Aorta (tissue), 5 donors: Measurements from ENCODE around the gene NIP7. TPM values are rescaled to one million over a fixed set of nuclear protein-coding genes. Genes with fewer than 3 reads are reported as not detected.
"Not testable (repeated sequence)": the region's sequence is repeated elsewhere in the genome, so short reads cannot be mapped to it uniquely, and the experiment has no call there.

Source experiments
- ATAC-seq: fragments of 200-7000 bp; cut with Tn5 transposase; one replicate; pipeline ENCODE4 v1.9.1; 2022; ENCODE audit warnings: moderate library complexity; ENCODE audit not compliant: low FRiP score
- DNase-seq, 2 donors: peaks; one replicate each; pipeline ENCODE4 v3.0.0-alpha.2; 2020
- H3K27ac ChIP-seq, 2 donors: one replicate each; pipeline ENCODE4 v1.5.1; 2013; ENCODE audit warnings: low read length in 2 of 2, mild to moderate bottlenecking in 2 of 2, moderate library complexity in 2 of 2, control low read depth in 1 of 2, inconsistent platforms in 1 of 2, low read depth in 1 of 2
- H3K27me3 ChIP-seq, 2 donors: one replicate each; pipeline ENCODE4 v1.6.1; 2013; ENCODE audit warnings: control low read depth in 1 of 2, low read length in 1 of 2, mild to moderate bottlenecking in 1 of 2, moderate library complexity in 1 of 2; ENCODE audit not compliant: insufficient read depth in 2 of 2, control insufficient read depth in 1 of 2
- H3K36me3 ChIP-seq, 2 donors: one replicate each; pipeline ENCODE4 v1.6.1; 2013; ENCODE audit warnings: control low read depth in 1 of 2, low read length in 1 of 2, mild to moderate bottlenecking in 1 of 2; ENCODE audit not compliant: insufficient read depth in 2 of 2, control insufficient read depth in 1 of 2
- H3K4me1 ChIP-seq, 2 donors: one replicate each; pipeline ENCODE4 v1.6.1; 2013; ENCODE audit warnings: low read length in 2 of 2, control low read depth in 1 of 2, mild to moderate bottlenecking in 1 of 2, moderate library complexity in 1 of 2; ENCODE audit not compliant: insufficient read depth in 2 of 2, control insufficient read depth in 1 of 2
- H3K4me3 ChIP-seq, 2 donors: one replicate each; pipeline ENCODE4 v1.5.1; 2013; ENCODE audit warnings: low read length in 2 of 2, control low read depth in 1 of 2, mild to moderate bottlenecking in 1 of 2
- H3K9me3 ChIP-seq: one replicate; pipeline ENCODE4 v1.6.1; 2013; ENCODE audit warnings: mild to moderate bottlenecking, low read length; ENCODE audit not compliant: control insufficient read depth
- WGBS, 2 donors: extraction: QIAGEN DNeasy Blood & Tissue Kit; methylation state at CpG; one replicate each; pipeline ENCODE4 v1.1.7; 2013; 5-methylcytosine and 5-hydroxymethylcytosine counted together
- intact Hi-C, 2 donors: fragments of 100-400 bp; cut with DNase I; formaldehyde crosslinking; loops; one replicate each; pipeline versions ENCODE4 v1.14.2 to v1.15.0; 2022
- polyA plus RNA-seq, 2 donors: library from polyadenylated mRNA; stranded (reverse); fragments of 200-250 nt; gene quantifications; one replicate each; pipeline ENCODE4 v1.2.3, GENCODE V29; 2013
- total RNA-seq, 2 donors: library from RNA; stranded (reverse); fragmentation: NEBNext Ultra II Directional; extraction: Animal tissue kit (Norgen Biotek cat#: 25700); gene quantifications; one replicate each; pipeline ENCODE4 v1.2.1, GENCODE V29; 2021
- donor health status: healthy with polysubstance abuse.
- donor health status: Bipolar disorder and iron deficiency.
- donor health status: DM: no; HTN: no; CAD: no.
- donor health status: DM: no; HTN: no; CAD: no.
- donor health status: DM: yes; HTN: yes; CAD: no.

NIP7 gene
- total and polyA plus RNA-seq, 4 donors, result 7.1 to 21.3 (median 13.0) TPM

DNA sequence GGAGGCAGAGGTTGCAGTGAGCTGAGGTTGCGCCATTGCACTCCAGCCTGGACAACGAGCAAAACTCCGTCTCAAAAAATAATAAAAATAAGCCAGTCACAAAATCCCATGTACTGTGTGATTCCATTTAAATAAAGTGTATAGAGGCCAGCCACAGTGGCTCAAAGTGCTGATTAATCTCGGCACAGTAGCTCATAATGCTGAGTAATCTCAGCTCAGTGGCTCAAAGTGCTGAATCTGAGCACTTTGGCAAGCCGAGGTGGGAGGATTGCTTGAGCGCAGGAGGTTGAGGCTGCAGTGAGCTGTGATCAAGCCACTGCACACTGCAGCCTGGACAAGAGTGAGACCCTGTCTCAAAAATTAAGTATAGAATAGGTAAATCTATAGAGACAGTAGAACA is 7.1 kb downstream of the NIP7 start:
- DNase-seq, result no peak

DNA sequence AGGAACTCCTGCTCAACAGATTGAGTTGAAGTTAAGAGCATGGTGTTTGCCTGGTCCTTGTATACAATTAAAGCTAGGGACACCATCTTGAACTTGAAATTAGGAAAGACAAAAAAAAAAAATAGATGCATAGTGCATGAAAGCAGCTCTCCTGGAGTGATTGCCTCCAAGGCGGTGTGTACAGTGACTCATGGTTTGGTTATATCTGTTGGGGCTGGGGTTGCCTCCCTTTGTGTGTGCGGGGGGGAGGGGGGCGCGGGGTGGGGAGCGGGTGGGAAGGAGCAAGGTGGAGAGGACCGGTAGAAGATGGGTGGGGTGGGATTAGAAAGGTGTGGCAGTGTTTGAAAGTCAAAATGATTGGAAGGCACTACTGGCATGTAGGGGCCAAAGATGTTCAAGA is 8.7 kb downstream of the NIP7 start:
- Histone ChIP-seq H3K4me1 (no peaks in the 10 kb centered on the region), H3K27ac (no peak overlapping the region), H3K36me3 (peaks cover 2 to 5% of the 10 kb centered on the region in 2 donors), H3K27me3 (no peaks in the 10 kb centered on the region), H3K4me3 (no peak overlapping the region), H3K9me3 (no peaks in the 10 kb centered on the region)
- DNase-seq (no peak), ATAC-seq (no peak)
- 94 to 95% methylated on average over 6 of the region's 6 CpGs for WGBS, 2 donors
- intact Hi-C loops, result no loop called here

More for the DNA sequence above, 7.1 kb downstream of the NIP7 start:
- Histone ChIP-seq H3K27ac (no peak overlapping the region), H3K36me3 (peaks cover 2 to 5% of the 10 kb centered on the region in 2 donors), H3K4me3 (no peak overlapping the region), H3K27me3 (no peaks in the 10 kb centered on the region), H3K4me1 (no peaks in the 10 kb centered on the region), H3K9me3 (no peaks in the 10 kb centered on the region)
- ATAC-seq, result no peak
- intact Hi-C loops, result no loop called here
- WGBS, 2 donors, result 87% methylated on average over 6 of the region's 6 CpGs

GRCh38 chr16:69349536-69349935 is 10.0 kb downstream of the NIP7 start:
- no peak for DNase-seq
- 84 to 87% methylated on average over 10 of the region's 10 CpGs for WGBS, 2 donors
- Histone ChIP-seq H3K27ac (no peak overlapping the region), H3K4me1 (no peaks in the 10 kb centered on the region), H3K36me3 (peaks cover 0 to 3% of the 10 kb centered on the region in 2 donors), H3K27me3 (no peaks in the 10 kb centered on the region), H3K4me3 (no peak overlapping the region), H3K9me3 (no peaks in the 10 kb centered on the region)
- intact Hi-C loops, result no loop called here
- no peak for ATAC-seq

DNA sequence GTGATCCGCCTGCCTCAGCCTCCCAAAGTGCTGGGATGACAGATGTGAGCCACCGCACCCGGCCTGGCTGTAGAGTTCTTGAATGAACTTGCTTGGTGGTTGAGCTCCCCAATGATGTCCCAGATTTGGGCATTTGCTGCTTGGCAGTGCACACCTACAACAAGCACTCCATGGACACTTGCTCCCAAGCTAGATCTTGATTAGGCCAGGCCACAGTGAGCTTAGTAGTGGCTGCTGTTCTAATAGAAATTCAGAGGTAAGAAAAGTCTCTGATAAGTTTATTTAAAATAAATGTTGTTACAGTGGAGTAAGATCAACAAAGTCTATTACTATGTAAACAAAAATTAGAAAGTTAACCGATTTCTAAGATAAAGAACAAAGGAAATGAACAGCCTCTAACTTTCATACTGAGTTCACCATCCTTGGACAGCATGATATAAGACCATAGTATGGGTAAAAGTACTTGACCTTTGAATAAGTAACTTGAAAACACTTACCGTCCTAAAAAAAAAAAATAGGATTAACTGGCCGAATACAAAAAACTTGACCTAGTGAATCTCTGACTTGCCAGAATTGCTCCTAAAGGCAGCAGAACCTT is 11.1 kb downstream of the NIP7 start:
- DNase-seq (no peak), ATAC-seq (no peak)
- peaks cover 0 to 3% of the 10 kb centered on the region in 2 donors for H3K36me3 ChIP-seq
- H3K4me3 ChIP-seq, result no peak overlapping the region
- no peak overlapping the region for H3K27ac ChIP-seq
- intact Hi-C loops, result no loop called here
- WGBS, 2 donors, result 70 to 71% methylated on average over 6 of the region's 6 CpGs
- H3K27me3 ChIP-seq, result no peaks in the 10 kb centered on the region
- no peaks in the 10 kb centered on the region for H3K9me3 ChIP-seq
- no peaks in the 10 kb centered on the region for H3K4me1 ChIP-seq

DNA sequence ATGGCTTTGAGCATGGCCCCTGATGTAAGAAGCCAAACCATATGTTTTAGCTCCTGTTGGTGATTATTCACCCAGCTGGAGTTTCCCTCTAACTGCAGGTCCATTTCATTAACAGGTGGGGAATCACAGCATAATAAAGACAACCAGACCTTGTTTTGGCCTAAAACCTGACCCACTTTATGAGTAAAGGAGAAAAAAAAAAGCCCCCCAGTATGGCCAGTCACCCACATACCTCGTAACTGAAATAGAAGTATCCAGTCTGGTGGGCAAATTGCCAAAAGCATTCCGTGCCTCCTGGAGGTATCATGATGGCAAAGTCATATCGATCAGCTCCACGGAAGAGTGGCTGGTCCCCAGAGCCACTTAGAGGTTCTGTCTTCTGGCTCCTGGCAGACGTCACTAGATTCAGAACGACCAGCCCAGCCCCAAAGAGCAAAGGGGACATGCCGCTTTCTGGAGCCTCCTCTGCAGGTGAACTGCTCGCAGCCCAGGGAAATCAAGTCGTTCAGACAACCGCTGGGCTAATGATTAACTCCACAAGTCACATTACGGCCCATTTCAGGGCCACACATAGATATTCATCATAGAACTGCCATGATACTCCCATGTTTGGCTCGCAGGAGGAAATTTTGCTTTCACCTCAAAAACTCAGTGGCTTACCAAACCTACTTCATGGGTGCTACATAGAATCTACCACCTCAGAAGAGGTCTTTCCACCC is 11.9 kb downstream of the NIP7 start, which contains the start of gene TMED6:
TMED6 (minus strand) TSS at position 478 of the 719 bp plus-strand sequence; CDS start at position 445, 33 bp downstream.
- Histone ChIP-seq H3K4me1 (no peaks in the 10 kb centered on the region), H3K27ac (no peak within 1 kb of the TSS), H3K4me3 (no peak within 1 kb of the TSS), H3K36me3 (peaks cover 0 to 6% of the 10 kb centered on the region in 2 donors), H3K9me3 (no peaks in the 10 kb centered on the region), H3K27me3 (no peaks in the 10 kb centered on the region)
- ATAC-seq, result no peak
- no peak for DNase-seq
- intact Hi-C loops, result no loop called here
- 82 to 86% methylated on average over 12 of the region's 12 CpGs for WGBS, 2 donors

DNA sequence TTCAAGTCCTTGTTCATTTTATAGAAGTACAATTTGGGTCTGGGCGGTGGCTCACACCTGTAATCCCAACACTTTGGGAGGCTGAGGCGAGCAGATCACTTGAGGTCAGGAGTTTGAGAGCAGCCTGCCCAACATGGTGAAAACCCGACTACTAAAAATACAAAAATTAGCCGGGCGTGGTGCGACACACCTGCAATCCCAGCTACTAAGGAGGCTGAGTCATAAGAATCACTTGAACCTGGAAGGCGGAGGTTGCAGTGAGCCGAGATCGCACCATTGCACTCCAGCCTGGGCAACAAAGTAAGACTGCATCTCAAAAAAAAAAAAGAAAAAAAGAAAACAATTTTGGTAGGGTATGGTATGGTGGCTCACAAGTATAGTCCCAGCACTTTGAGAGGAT is 20.5 kb downstream of the NIP7 start:
- H3K4me1 ChIP-seq, intact Hi-C loops, ATAC-seq, H3K36me3 ChIP-seq, H3K27ac ChIP-seq, H3K27me3 ChIP-seq, H3K9me3 ChIP-seq, H3K4me3 ChIP-seq, DNase-seq: not testable (repeated sequence)
- 97 to 98% methylated on average over 9 of the region's 9 CpGs for whole genome bisulfite sequencing, 2 donors

- DNase-seq, result no peak
- WGBS, 2 donors, result 82 to 83% methylated on average over 5 of the region's 5 CpGs
These were observed 23.7 kb downstream of the NIP7 start for GRCh38 chr16:69363281-69363717.

DNA sequence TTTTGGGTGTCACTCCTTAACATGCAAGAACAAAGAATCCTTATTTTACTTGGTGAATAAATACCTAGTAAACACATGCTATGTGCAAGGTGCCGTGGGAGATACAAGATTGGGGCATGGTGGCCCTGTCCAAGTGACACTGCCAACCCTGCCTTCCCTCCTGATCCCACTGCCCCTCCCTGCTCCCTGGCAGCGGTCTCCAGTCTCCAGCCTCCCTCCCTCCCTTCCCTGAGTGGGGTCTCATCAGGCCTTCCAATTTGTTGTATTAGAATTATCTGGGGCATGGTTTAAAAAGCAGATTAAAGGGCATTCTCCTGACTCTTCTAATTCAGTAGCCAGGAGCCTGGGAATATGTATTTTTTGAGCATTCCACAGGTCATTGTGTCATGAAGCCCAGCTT is 24.5 kb downstream of the NIP7 start:
- Histone ChIP-seq H3K4me1 (no peaks in the 10 kb centered on the region), H3K36me3 (peaks cover 8 to 11% of the 10 kb centered on the region in 2 donors), H3K4me3 (no peak overlapping the region), H3K27ac (no peak overlapping the region), H3K9me3 (no peaks in the 10 kb centered on the region), H3K27me3 (no peaks in the 10 kb centered on the region)
- DNase-seq (no peak), ATAC-seq (no peak)
- intact Hi-C loops, result no loop called here
- WGBS, 2 donors, result 86 to 89% methylated on average over 2 of the region's 2 CpGs

More at GRCh38 chr16:69363281-69363717, 23.7 kb downstream of the NIP7 start:
- no peaks in the 10 kb centered on the region for H3K9me3 ChIP-seq
- peaks cover 7 to 11% of the 10 kb centered on the region in 2 donors for H3K36me3 ChIP-seq
- intact Hi-C loops, result no loop called here
- H3K27ac ChIP-seq, result no peak overlapping the region
- no peaks in the 10 kb centered on the region for H3K4me1 ChIP-seq
- no peak overlapping the region for H3K4me3 ChIP-seq
- ATAC-seq, result no peak
- no peaks in the 10 kb centered on the region for H3K27me3 ChIP-seq

DNA sequence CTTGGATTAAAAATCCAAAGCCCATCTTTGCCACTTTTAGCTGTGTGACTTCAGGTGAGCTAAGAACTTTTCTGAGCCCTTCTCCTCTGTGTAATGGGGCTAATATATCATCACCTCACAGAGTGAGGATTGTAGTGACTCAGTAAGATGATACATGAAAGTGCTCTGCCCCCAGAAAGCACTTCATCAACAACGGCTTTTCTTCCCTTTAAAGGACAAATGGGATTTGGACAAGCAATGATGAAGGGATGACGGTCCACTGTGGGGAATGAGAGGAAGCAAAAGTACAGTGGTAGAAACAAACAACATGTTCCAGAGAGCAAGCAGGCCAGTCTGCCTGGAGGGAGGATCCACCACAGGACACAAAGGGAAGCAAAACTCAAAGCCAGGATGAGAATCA is 26.3 kb downstream of the NIP7 start:
- H3K9me3 ChIP-seq, result no peaks in the 10 kb centered on the region
- ATAC-seq, result no peak
- no peak for DNase-seq
- intact Hi-C loops, result no loop called here
- no peaks in the 10 kb centered on the region for H3K27me3 ChIP-seq
- 74 to 84% methylated on average over 2 of the region's 2 CpGs for WGBS, 2 donors
- no peak overlapping the region for H3K27ac ChIP-seq
- H3K36me3 ChIP-seq, result peaks cover 10 to 11% of the 10 kb centered on the region in 2 donors
- H3K4me1 ChIP-seq, result no peaks in the 10 kb centered on the region
- no peak overlapping the region for H3K4me3 ChIP-seq
